RWPE2 (cell line): ENCODE results near the gene OR8G5.
A peak's percentile ranks its signal among the peaks of the same experiment; 100 is the strongest.

Experiments used
- ATAC-seq: fragments of 200-7000 bp; cut with Tn5 transposase; 3 replicates; pipeline ENCODE4 v1.9.1; 2021; ENCODE audit warnings: low read depth
- DNase-seq: peaks from one replicate; pipeline ENCODE4 v3.0.0-alpha.2; 2020; ENCODE audit warnings: low spot score
- H3K27ac ChIP-seq: fragments of 450-650 bp; 2 replicates; pipeline ENCODE4 v1.5.1; 2017; ENCODE audit warnings: mild to moderate bottlenecking; ENCODE audit not compliant: poor library complexity, severe bottlenecking
- H3K27me3 ChIP-seq: fragments of 250-450 bp; sonication (Bioruptor Pico); 2 replicates; pipeline ENCODE4 v1.5.1; 2021; ENCODE audit warnings: mild to moderate bottlenecking, moderate library complexity; ENCODE audit not compliant: insufficient read depth, poor library complexity, severe bottlenecking
- H3K36me3 ChIP-seq: fragments of 250-450 bp; sonication (Bioruptor Pico); 2 replicates; pipeline ENCODE4 v1.5.1; 2020; ENCODE audit warnings: low read depth, mild to moderate bottlenecking, moderate library complexity
- H3K4me1 ChIP-seq: fragments of 250-450 bp; sonication (Bioruptor Pico); 2 replicates; pipeline ENCODE4 v1.5.1; 2021; ENCODE audit warnings: mild to moderate bottlenecking, moderate library complexity; ENCODE audit not compliant: insufficient read depth, poor library complexity, severe bottlenecking
- H3K4me3 ChIP-seq: fragments of 250-450 bp; sonication (Bioruptor Pico); 2 replicates; pipeline ENCODE4 v1.5.1; 2021; ENCODE audit warnings: mild to moderate bottlenecking, moderate library complexity; ENCODE audit not compliant: severe bottlenecking
- H3K9me3 ChIP-seq: fragments of 250-450 bp; sonication (Bioruptor Pico); 2 replicates; pipeline ENCODE4 v1.5.1; 2021; ENCODE audit warnings: mild to moderate bottlenecking, moderate library complexity; ENCODE audit not compliant: severe bottlenecking
- CTCF ChIP-seq: fragments of 450-650 bp; IDR thresholded peaks from one replicate; pipeline ENCODE4 v1.5.1; 2017; ENCODE audit warnings: mild to moderate bottlenecking, moderate library complexity; ENCODE audit not compliant: poor library complexity, severe bottlenecking

The OR8G5 gene

GRCh38 chr11:124285610-124286344 is 29.6 kb downstream of the OR8G5 start:
- H3K4me3 ChIP-seq = no peak overlapping the region
- peak overlapping the region; percentile 49 for H3K27ac ChIP-seq
- no peaks in the 10 kb centered on the region for H3K36me3 ChIP-seq
- no peaks in the 10 kb centered on the region for H3K4me1 ChIP-seq
- TF ChIP-seq CTCF = no peak
- no peaks in the 10 kb centered on the region for H3K9me3 ChIP-seq
- ATAC-seq (peak; percentile 88), DNase-seq (no peak)
- H3K27me3 ChIP-seq = no peaks in the 10 kb centered on the region

GRCh38 chr11:124294687-124295086 is 38.5 kb downstream of the OR8G5 start:
- no peaks in the 10 kb centered on the region for H3K36me3 ChIP-seq
- H3K27me3 ChIP-seq = no peaks in the 10 kb centered on the region
- no peaks in the 10 kb centered on the region for H3K9me3 ChIP-seq
- H3K4me3 ChIP-seq = no peak overlapping the region
- no peak overlapping the region for H3K27ac ChIP-seq
- ATAC-seq = no peak
- H3K4me1 ChIP-seq = no peaks in the 10 kb centered on the region
- no peak for TF ChIP-seq CTCF
- DNase-seq = no peak

DNA sequence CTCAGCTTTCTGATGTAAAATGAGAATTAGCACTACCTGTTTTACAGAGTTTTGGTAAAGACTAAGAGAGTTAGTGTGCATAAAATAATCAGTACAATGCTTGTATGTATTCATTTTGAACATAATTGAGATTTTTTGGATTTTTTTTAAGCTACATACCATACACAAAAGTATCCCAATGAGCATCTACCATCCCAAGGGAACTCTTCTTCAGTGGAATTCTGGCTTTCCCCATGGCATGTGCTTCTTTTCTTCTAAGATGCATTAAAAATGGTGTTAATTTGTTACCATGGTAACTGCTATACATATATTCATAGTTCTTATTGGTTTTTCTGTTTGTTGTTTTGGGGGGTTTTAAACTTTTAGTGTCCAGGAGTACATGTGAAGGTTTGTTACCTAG is 39.8 kb downstream of the OR8G5 start:
- no peak for DNase-seq
- no peak for ATAC-seq
- H3K27me3 ChIP-seq = no peaks in the 10 kb centered on the region
- no peaks in the 10 kb centered on the region for H3K9me3 ChIP-seq
- TF ChIP-seq CTCF = no peak
- no peak overlapping the region for H3K4me3 ChIP-seq
- H3K27ac ChIP-seq = no peak overlapping the region
- no peaks in the 10 kb centered on the region for H3K4me1 ChIP-seq
- no peaks in the 10 kb centered on the region for H3K36me3 ChIP-seq

- no peak for TF ChIP-seq CTCF
- H3K4me1 ChIP-seq = no peaks in the 10 kb centered on the region
- no peak overlapping the region for H3K27ac ChIP-seq
- no peaks in the 10 kb centered on the region for H3K27me3 ChIP-seq
- ATAC-seq = no peak
- H3K36me3 ChIP-seq = no peaks in the 10 kb centered on the region
- no peaks in the 10 kb centered on the region for H3K9me3 ChIP-seq
- DNase-seq = no peak
- no peak overlapping the region for H3K4me3 ChIP-seq
Measured at GRCh38 chr11:124297921-124298320, 41.7 kb downstream of the OR8G5 start.

DNA sequence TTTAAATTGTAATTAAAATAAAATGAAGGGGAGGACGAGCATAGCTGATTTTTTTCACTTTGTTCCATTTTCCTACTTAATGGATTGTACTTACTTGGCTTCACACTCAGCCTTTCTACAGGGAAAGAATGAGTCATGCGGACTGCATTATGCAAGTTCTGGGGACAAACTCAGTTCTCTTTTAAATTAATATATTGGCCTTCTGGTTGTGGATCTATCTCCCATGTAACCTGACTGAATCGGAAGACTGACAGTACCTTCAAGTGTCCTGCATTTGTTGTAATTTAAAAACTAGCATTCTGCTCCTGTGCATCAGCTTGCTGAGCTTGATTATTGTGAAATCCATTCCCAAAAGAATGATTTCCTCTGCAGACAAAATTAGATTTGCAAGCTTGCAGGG is 45.4 kb downstream of the OR8G5 start:
- ATAC-seq (no peak), DNase-seq (no peak)
- Histone ChIP-seq H3K27me3 (peaks cover 2% of the 10 kb centered on the region), H3K9me3 (no peaks in the 10 kb centered on the region), H3K36me3 (no peaks in the 10 kb centered on the region), H3K4me1 (no peaks in the 10 kb centered on the region), H3K27ac (no peak overlapping the region), H3K4me3 (no peak overlapping the region)
- no peak for TF ChIP-seq CTCF
